ENCODE results near the gene NR2F1.

NR2F1 gene

DNA sequence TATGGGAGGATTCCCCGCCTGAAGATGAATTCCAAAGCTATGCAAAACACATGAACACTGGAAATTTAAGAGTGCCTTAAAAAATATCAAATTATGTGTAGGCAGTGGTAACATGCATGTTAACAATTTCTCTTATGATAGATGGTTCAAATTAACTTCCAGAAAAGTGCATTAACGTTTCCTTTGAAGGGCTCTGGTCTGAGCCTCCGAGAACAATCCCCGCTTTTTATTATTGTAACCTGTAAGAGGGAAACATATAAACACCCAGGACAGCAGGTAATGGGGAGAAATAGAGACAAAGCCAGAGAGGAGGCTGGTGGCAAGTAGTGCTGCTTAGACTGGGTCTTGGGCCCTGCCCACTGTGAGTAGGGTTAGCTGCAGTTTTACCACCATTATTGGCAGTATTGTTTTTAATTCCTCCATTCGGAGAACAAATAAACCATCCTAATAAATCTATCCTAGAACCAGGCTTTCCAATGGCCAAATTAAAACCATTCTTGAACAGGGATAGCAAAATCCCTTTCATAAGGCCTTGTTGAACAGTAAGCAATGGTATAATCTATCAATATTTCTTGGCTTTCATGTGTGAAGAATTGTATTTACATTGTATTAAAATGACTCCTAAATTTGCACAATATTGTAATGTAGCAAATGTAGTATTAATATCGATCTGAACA is 6.3 kb downstream of the NR2F1 start:
- DNase-seq (ENCODE audit: extremely low spot score, insufficient read length, low read depth) (no peak), FAIRE-seq (no peak)

- FAIRE-seq (no peak), DNase-seq (ENCODE audit: extremely low spot score, insufficient read length, low read depth) (no peak)
These were observed 6.8 kb downstream of the NR2F1 start for GRCh38 chr5:93589829-93590215.

- FAIRE-seq, result no peak
- no peak for DNase-seq (ENCODE audit: extremely low spot score, insufficient read length, low read depth)
These were observed 7.5 kb downstream of the NR2F1 start for GRCh38 chr5:93590493-93590892.

DNA sequence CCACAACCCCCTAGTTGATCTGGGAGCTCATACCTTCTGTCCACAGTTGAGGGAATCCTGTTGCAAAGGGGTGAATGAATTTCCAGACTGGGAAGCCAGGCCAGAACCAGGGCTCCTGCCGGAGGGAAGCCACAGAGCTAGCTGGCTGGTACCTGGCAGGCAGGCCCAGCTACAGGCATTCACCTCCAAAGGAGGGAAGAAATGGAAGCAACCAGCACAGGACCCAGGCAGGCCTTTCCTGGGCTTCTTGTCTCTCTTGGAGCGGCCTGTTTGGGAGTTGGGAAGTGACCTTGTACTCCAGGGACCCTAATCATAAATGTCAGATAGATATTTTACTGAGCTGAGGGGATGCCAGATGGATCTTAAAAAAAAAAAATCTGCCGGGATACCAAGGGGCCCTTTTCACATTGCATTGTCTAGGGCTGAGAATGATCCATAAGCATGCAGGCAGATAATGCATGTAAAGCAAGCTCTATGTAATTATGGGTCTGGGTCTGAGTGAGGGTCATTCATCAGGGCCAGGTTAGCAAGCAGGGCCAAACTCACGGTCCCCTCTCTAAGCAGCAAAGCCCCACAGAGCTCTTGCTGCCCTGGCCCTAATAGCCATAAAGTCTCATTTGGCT is 8.4 kb downstream of the NR2F1 start:
- no peak for FAIRE-seq
- no peak for DNase-seq (ENCODE audit: extremely low spot score, insufficient read length, low read depth)

- FAIRE-seq (no peak), DNase-seq (ENCODE audit: extremely low spot score, insufficient read length, low read depth) (no peak)
These were observed 9.9 kb downstream of the NR2F1 start for GRCh38 chr5:93592883-93593282.

GRCh38 chr5:93593476-93594131 is 10.6 kb downstream of the NR2F1 start:
- DNase-seq (ENCODE audit: extremely low spot score, insufficient read length, low read depth) (no peak), FAIRE-seq (no peak)

GRCh38 chr5:93594591-93595419 is 11.8 kb downstream of the NR2F1 start:
- FAIRE-seq (no peak), DNase-seq (ENCODE audit: extremely low spot score, insufficient read length, low read depth) (no peak)

GRCh38 chr5:93595420-93596147 is 12.6 kb downstream of the NR2F1 start:
- FAIRE-seq, result no peak
- no peak for DNase-seq (ENCODE audit: extremely low spot score, insufficient read length, low read depth)

DNA sequence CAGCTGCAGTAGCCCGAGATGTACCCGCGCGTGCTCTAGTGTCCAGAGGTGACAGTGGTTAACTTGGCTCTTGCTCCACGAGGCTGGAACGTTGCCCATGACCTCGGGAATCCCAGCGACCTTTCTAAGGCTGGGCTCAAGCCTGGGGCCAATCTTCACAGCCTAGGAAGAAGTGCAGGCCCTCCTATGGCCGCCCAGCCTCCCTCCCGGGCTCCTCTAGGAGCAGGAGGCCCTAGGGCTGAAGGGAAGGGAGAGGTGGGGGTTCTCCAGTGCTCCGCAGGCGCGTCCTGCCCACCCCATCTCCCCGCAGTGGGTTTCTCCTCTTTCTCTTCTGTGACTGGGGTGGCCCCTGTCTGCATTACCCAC is 13.3 kb downstream of the NR2F1 start:
- no peak for DNase-seq (ENCODE audit: extremely low spot score, insufficient read length, low read depth)
- no peak for FAIRE-seq

- FAIRE-seq (no peak), DNase-seq (ENCODE audit: extremely low spot score, insufficient read length, low read depth) (no peak)
These were observed 13.9 kb downstream of the NR2F1 start for GRCh38 chr5:93596676-93597490.

GRCh38 chr5:93598091-93599000 is 15.3 kb downstream of the NR2F1 start:
- FAIRE-seq (no peak), DNase-seq (ENCODE audit: extremely low spot score, insufficient read length, low read depth) (no peak)

- DNase-seq (ENCODE audit: extremely low spot score, insufficient read length, low read depth), result no peak
- no peak for FAIRE-seq
These were observed 16.0 kb downstream of the NR2F1 start for GRCh38 chr5:93599001-93599379.

- DNase-seq (ENCODE audit: extremely low spot score, insufficient read length, low read depth) (no peak), FAIRE-seq (no peak)
These were observed 16.5 kb downstream of the NR2F1 start for GRCh38 chr5:93599399-93600120.

- no peak for DNase-seq (ENCODE audit: extremely low spot score, insufficient read length, low read depth)
- no peak for FAIRE-seq
These were observed 17.5 kb downstream of the NR2F1 start for GRCh38 chr5:93600409-93601070.

GRCh38 chr5:93601071-93601801 is 18.2 kb downstream of the NR2F1 start:
- FAIRE-seq (no peak), DNase-seq (ENCODE audit: extremely low spot score, insufficient read length, low read depth) (no peak)

DNA sequence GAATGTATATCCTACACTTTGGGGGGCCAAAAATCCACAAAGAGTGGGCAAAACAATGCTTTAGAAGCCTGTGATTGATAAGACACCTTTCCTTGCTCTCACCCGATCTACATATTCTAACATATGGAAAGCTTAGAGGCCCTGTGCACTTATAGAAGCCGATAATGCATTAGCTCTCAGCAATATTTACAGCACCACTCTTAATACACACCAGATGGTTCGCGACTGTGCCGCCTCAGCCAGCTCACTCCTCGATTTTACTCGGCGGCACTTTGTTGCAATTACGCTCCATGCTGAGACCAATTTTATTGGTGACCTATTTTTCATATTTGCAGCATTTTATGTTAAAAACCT is 18.8 kb downstream of the NR2F1 start:
- DNase-seq (ENCODE audit: extremely low spot score, insufficient read length, low read depth) (no peak), FAIRE-seq (no peak)

All from GM18507 (cell line).